ENCODE measurements around the gene FSTL4.

DNA sequence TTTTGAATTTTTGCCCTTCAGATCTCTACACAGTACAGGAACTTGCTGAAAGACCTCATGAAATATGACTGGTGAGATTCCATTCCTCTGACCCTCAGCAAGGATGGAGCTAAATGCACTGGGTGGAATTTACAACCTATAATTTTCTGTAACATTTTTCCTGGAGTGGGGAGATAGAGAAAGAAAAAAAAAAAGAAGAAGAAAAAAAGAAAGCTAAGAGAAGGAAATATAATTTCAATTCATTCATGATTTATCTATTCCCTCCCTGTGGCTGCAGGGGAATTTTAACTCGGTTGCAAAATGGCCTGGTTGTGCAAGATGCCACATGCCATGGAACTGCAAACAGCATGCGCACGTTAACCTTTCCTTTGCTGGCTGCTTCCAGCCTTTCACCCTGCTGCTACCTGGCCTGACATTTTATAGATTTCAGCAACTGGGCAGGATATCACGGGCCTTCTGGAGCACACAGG, 155.4 kb downstream of the FSTL4 start:
- TF ChIP-seq, protein P1, sequence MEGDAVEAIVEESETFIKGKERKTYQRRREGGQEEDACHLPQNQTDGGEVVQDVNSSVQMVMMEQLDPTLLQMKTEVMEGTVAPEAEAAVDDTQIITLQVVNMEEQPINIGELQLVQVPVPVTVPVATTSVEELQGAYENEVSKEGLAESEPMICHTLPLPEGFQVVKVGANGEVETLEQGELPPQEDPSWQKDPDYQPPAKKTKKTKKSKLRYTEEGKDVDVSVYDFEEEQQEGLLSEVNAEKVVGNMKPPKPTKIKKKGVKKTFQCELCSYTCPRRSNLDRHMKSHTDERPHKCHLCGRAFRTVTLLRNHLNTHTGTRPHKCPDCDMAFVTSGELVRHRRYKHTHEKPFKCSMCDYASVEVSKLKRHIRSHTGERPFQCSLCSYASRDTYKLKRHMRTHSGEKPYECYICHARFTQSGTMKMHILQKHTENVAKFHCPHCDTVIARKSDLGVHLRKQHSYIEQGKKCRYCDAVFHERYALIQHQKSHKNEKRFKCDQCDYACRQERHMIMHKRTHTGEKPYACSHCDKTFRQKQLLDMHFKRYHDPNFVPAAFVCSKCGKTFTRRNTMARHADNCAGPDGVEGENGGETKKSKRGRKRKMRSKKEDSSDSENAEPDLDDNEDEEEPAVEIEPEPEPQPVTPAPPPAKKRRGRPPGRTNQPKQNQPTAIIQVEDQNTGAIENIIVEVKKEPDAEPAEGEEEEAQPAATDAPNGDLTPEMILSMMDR (IDR thresholded peaks at IDR 0.05; ENCODE audit: poor library complexity): no peak
- no peak for TF ChIP-seq EZH2phosphoT487 (IDR thresholded peaks at IDR 0.05; ENCODE audit: low read depth, severe bottlenecking, unreplicated experiment)
